Stimulated activated CD8-positive, alpha-beta memory T cell treated with anti-CD3 and anti-CD28 coated beads, Interleukin-7, amount 100 ng/mL, for 1 hour (primary cell): ENCODE results near the gene DGKG.

Source experiments
- DNase-seq, 2 donors: peaks; one replicate each; pipeline ENCODE4 v3.0.0-alpha.2; 2020; ENCODE audit warnings: low read depth in 2 of 2

Gene DGKG

DNA sequence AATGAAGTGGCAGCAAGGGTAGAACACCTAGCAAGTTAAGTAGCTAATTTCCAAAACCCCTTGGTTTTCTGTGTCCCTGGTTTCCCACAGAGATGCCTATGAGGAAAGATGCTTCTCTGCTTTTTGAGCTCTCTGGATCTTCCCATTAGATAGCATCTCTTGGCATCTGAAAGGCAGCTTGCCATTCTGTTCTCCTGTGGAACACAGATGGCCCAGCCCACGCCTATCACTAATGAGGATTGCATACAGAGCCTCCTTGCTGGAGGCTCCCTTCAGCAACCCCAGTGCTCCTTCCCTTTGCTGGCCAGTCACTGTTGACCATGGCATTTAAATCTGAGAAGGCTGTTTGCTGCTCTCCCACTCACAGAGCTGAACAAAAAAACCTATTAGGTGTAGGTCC lies 218.8 kb downstream of the DGKG start:
- DNase-seq, result no peak

- DNase-seq, result no peak
Observed at GRCh38 chr3:186142393-186142932, 219.6 kb downstream of the DGKG start.

DNA sequence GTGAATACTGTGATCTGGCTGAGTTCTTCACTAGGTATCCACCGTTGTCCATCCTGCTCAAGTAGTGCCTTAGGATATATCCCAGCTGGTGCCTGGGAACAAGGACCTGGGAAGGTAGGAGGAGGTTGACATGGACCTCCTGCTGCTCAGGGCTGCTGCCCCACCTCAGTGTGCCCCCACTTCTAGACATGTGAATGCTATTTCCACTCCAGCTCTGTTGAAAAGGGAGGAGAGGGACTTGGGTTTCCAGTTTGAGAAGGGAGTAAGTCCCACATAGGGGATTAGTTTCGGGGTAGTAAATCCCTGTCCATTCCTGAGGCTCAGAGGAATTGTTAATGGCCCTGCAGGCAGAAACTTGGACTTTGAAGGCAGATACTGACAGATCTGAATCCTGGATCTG lies 220.2 kb downstream of the DGKG start:
- DNase-seq, result no peak

- no peak for DNase-seq
Observed at GRCh38 chr3:186138272-186138981, 223.6 kb downstream of the DGKG start.

GRCh38 chr3:186137051-186137685 lies 224.9 kb downstream of the DGKG start:
- DNase-seq, result no peak

GRCh38 chr3:186133980-186134379 lies 228.1 kb downstream of the DGKG start:
- no peak for DNase-seq

DNA sequence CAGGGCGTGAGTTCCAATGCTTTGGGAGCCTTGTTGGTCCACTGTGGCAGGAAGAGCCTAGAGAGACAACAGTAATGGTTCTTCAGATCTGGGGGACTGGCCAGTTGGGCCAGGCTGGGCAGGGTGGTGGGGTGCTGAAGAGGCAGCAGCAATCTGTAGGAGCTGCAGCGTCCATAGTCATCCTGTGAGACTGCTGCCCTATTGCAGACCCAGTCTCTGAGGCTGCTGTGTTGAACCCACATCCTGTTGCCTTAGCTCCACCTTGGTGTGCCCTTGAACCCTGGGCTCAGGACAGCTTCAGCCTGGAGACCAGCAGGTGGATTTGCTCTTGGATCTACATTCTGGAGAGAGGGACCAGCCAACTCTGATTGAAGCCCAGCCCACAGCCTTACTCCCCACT lies 229.5 kb downstream of the DGKG start:
- DNase-seq, result no peak

DNA sequence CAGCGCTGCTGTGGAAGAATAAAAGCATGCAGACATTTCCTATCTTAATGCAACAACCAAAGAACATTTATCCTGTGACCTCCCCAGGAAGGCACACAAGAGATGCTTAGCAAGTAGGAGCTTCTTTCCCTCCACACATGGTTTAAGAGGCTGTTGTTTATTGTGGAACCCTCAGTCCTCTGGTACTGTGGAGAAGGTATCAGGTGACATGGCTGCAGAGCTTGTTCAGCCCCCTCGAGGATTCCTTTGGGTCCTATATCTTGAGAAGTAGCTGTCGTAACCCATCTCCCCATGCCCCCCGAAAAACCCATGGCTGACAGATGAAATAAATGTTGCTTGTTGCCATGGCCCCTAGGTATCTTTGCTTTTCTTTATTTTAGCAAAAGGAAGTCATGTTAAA lies 232.8 kb downstream of the DGKG start:
- DNase-seq, result no peak

DNA sequence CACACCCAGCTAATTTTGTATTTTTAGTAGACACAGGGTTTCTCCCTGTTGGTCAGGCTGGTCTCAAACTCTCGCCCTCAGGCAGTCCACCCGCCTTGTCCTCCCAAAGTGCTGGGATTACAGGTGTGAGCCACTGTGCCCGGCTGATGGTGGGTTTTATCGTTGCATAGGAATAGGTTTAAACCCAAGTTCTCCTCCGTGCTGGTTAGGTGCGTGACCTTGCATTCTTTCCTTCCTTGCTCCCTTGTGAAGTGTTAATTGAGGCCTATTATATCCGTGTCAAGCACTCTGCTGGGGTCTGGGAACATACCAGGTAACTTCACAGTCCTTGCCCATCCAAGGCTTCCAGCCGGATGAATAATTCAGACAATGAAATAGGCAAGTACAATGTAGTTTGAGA lies 233.9 kb downstream of the DGKG start:
- DNase-seq, result no peak

DNA sequence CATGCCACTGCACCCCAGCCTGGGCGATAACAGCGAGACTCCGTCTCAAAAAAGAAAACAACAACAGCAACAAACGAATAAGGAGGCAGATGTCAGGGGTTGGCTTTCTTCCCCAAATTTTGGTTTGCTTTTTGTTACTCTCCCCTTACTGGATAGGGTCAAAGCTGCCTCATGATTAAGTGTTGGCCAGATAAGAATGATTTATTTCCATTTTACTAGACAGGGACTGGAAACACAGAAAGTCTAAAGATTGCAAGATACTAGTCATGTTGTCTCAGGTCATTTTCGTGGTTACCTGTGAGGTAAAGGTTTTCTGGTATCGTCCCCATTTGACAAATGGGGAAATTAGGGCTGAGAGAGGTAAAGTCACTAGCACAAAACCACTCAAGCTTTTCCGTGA lies 234.6 kb downstream of the DGKG start:
- DNase-seq, result no peak

- DNase-seq, result no peak
Observed at GRCh38 chr3:186125118-186125517, 236.9 kb downstream of the DGKG start.

DNA sequence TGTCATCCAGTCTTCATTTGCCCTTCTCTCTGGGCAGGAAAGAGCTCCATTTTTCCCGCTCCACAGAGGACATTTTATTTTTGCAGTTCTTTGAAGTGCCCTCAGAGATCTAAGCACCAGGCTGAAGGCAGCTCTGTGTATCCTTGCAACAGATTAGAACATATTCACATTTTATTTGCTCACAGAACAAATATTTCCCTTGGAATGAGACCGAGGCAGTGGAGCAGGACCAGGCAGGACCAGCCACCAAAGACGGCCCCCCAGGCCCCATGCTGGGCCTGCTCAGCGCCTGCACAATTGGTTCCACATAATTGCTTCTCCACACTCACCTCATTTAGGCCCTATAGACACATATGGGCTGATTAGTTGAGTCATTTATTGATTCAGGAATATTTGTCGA lies 237.4 kb downstream of the DGKG start:
- DNase-seq, result no peak

- DNase-seq, result no peak
Observed at GRCh38 chr3:186123012-186123411, 239.0 kb downstream of the DGKG start.

GRCh38 chr3:186121968-186122367 lies 240.1 kb downstream of the DGKG start:
- DNase-seq, result no peak

GRCh38 chr3:186121278-186121677 lies 240.8 kb downstream of the DGKG start:
- no peak for DNase-seq

GRCh38 chr3:186119499-186119898 lies 242.5 kb downstream of the DGKG start:
- DNase-seq, result no peak

DNA sequence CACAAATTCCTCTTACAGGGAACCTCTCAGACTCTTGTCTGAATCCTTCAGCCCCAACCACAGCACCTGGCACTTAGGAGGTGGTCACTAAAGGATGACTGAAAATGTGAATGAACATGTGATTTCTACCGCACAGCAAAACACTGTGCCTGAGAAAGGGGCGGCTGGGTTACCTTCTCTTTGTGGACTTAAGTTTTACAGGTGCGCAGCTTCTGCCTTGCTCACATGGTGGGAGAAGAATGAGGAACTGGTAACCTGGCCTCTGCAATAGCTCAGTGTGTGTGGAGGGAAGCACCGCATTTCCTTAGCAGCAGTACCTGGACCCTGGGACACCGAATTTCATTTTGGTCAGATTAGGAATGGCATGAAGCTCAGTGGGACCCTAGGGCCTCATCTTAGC lies 243.3 kb downstream of the DGKG start:
- DNase-seq, result no peak

DNA sequence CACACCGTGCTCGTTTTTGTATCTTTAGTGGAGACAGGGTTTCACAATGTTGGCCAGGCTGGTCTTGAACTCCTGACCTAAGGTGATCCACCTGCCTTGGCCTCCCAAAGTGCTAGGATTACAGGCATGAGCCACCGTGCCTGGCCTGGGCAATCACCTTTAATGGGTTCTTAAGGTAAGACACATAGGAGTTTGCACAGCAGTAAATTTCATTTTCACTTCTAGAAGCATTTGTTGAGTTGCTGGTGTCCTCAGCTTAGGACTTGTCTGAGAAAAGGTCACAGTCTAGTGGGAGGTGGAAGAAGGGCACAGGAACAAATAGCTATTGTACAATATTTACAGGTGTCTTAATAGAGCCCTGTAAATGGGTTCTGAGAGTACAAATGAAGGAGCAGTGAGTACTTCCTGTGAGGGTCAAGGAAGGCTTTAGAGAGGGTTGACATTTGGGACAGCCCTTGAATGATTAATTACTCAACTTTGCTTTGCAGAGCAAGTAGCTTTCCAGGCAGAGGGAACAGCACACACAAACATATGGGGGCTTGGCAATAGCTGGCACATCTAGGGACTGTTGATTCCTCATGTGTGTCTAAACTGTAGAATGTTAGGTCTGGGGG lies 244.4 kb downstream of the DGKG start:
- no peak for DNase-seq

DNA sequence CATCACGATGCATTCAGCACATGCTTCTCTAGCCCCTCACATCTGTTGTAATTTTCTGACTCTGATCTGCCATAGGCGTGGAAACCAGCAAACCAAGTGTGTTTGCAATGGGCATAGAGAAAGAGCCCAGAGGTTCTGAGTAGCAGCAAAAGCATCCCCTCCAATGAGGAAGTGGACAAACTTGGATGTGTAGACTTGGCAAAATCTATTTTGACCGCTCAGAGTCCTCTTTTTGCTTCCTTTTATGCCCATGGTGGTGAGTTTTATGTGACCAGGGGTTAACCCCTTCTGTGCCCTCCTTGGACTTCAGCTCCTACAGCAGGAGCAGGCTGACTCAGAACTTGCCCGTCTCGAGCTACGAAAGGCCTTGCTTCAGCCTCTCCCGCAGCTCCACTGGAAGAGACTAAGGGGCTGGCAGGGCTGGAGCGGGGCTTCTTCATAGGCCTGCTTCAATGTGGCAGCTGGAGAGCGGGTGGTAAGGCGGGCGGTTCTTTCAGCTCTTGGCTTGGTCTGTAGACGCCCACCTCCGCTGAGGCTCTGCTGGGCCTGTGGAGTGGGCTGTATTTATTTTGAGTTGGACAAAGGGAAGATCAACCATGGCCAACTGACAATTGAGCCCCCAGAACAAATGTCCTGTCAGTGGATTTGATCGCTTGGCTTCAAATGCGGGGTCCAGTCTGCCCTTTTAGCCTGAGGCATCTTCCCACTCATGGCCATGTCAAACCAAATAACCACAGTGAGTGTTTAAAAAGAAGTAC lies 246.6 kb downstream of the DGKG start:
- no peak for DNase-seq

- no peak for DNase-seq
Observed at GRCh38 chr3:186110975-186111974, 250.8 kb downstream of the DGKG start.
